GM13976 (cell line): Measurements from ENCODE around the gene GLRX5.

Source experiments
- DNase-seq: peaks from one replicate; pipeline ENCODE4 v3.0.0; 2012; ENCODE audit warnings: low spot score
- in situ Hi-C: fragments of 300-500 bp; cut with MboI; formaldehyde crosslinking; loops from one replicate; pipeline ENCODE4 v1.12.0; 2022; ENCODE audit warnings: low sequenced_read_pairs, mixed read lengths, inconsistent platforms; ENCODE audit not compliant: unreplicated experiment
- TF ChIP-seq, protein P1 (sequence below): IDR thresholded peaks from 2 replicates; pipeline ENCODE4 v1.5.1; 2012; ENCODE audit warnings: borderline replicate concordance, mild to moderate bottlenecking; ENCODE audit not compliant: insufficient read depth; ENCODE audit errors: extremely low read depth, missing control alignments, control extremely low read depth

The GLRX5 gene

GRCh38 chr14:95555053-95555452 is 20.2 kb downstream of the GLRX5 start:
- in situ Hi-C loops = no loop called here

GRCh38 chr14:95557291-95557690 is 22.4 kb downstream of the GLRX5 start:
- in situ Hi-C loops = no loop called here
- TF ChIP-seq, protein P1, sequence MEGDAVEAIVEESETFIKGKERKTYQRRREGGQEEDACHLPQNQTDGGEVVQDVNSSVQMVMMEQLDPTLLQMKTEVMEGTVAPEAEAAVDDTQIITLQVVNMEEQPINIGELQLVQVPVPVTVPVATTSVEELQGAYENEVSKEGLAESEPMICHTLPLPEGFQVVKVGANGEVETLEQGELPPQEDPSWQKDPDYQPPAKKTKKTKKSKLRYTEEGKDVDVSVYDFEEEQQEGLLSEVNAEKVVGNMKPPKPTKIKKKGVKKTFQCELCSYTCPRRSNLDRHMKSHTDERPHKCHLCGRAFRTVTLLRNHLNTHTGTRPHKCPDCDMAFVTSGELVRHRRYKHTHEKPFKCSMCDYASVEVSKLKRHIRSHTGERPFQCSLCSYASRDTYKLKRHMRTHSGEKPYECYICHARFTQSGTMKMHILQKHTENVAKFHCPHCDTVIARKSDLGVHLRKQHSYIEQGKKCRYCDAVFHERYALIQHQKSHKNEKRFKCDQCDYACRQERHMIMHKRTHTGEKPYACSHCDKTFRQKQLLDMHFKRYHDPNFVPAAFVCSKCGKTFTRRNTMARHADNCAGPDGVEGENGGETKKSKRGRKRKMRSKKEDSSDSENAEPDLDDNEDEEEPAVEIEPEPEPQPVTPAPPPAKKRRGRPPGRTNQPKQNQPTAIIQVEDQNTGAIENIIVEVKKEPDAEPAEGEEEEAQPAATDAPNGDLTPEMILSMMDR = no peak
- no peak for DNase-seq

More at GRCh38 chr14:95555053-95555452, 20.2 kb downstream of the GLRX5 start:
- no peak for DNase-seq
- TF ChIP-seq, protein P1 = no peak

DNA sequence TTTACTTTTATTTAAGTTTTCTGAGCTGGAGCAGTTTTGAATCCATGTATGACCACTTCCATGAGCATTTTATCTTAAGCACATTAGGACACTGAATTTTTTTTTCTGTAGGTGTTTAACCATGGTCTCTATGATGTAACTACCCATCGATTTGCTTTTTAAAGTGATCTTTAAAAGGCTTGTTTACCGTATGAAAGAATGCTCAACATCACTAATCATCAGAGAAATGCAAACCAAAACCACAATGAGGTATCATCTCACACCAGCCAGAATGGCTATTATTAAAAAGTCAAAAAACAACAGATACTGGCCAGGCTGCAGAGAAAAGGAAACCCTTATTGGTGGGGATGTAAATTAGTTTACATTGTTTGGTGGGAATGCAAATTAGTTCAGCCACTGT is 23.0 kb downstream of the GLRX5 start:
- DNase-seq = no peak
- in situ Hi-C loops = no loop called here
- TF ChIP-seq, protein P1 = no peak

- in situ Hi-C loops = no loop called here
- TF ChIP-seq, protein P1 = no peak
- DNase-seq = no peak
Observed at GRCh38 chr14:95559203-95559602, 24.4 kb downstream of the GLRX5 start.

- in situ Hi-C loops = loop anchor here (10.0 kb wide), 3 partner anchors 114 to 434 kb away; no protein-coding TSS in a partner anchor
- TF ChIP-seq, protein P1 = peak; percentile 88
- DNase-seq = peak; percentile 87
Observed at GRCh38 chr14:95561001-95561412, 26.2 kb downstream of the GLRX5 start.

DNA sequence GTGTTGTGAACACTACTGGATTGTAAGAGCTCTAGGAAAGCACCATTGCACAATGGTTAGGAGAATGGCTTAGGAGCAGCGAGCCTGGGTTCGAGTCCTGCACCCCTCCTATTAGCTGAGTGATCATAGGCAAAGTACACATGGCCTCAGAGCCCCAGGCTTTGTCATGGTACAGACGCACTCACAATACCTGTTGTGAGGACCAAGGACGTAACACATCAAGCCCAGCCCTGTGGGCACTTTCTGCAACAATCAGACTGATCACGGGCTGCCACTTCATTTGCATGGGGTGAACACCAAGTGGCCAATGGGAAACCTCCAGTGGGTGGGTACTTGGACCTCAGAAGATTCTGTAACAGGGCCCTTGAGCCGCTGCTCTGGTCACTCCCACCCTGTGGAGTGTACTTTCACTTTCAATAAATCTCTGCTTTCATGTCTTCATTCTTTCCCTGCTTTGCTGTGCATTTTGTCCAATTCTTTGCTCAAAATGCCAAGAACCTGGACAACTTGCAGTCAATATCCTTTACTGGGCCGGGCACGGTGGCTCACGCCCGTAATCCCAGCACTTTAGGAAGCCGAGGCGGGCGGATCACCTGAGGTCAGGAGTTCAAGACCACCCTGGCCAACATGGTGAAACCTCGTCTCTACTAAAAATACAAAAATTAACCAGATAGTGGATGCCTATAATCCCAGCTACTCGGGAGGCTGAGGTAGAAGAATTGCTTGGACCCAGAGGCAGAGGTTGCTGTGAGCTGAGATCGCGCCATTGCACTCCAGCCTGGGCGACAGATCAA is 28.2 kb downstream of the GLRX5 start:
- TF ChIP-seq, protein P1 = no peak
- no peak for DNase-seq
- in situ Hi-C loops = loop anchor here (10.0 kb wide), 3 partner anchors 112 to 432 kb away; no protein-coding TSS in a partner anchor

- TF ChIP-seq, protein P1 = no peak
- in situ Hi-C loops = loop anchor here (10.0 kb wide), 3 partner anchors 111 to 431 kb away; no protein-coding TSS in a partner anchor
- no peak for DNase-seq
Observed at GRCh38 chr14:95564060-95564459, 29.2 kb downstream of the GLRX5 start.
